CD4-positive, alpha-beta T cell (primary cell): Measurements from ENCODE around the gene PIGH. TPM values are rescaled to one million over a fixed set of nuclear protein-coding genes. Genes with fewer than 3 reads are reported as not detected.

Experiments used
- ATAC-seq: fragments of 200-7000 bp; cut with Tn5 transposase; one replicate; pipeline ENCODE4 v1.10.0; 2022; ENCODE audit warnings: mild to moderate bottlenecking; ENCODE audit not compliant: poor library complexity
- CTCF ChIA-PET: fragments of 350-600 bp; sonication (Branson Sonifier 250); formaldehyde crosslinking; loops from one replicate; lab custom pipeline; 2021; ENCODE audit warnings: antibody characterized with exemption, inconsistent platforms; lab: Charles Lee
- POLR2A ChIA-PET: fragments of 350-600 bp; sonication (Branson Sonifier 250); formaldehyde crosslinking; loops from one replicate; lab custom pipeline; 2021; ENCODE audit warnings: antibody characterized with exemption, inconsistent platforms; lab: Charles Lee
- DNase-seq, 14 experiments: peaks; one replicate each; pipeline ENCODE4 v3.0.0-alpha.2; 2013 to 2020; ENCODE audit warnings: mixed read lengths in 2 of 14
- H3K27ac ChIP-seq, 2 donors: one replicate each; pipeline versions ENCODE4 v1.5.1 to v1.7.0; 2013; ENCODE audit warnings: low read length in 2 of 2, low read depth in 1 of 2, mild to moderate bottlenecking in 1 of 2
- H3K27me3 ChIP-seq, 2 experiments: 1 replicate in 1 of 2; 2 replicates in 1 of 2; pipeline versions ENCODE4 v1.6.1 to v1.7.0; 2013; ENCODE audit warnings: low read length in 2 of 2, control low read depth in 1 of 2, mild to moderate bottlenecking in 1 of 2, moderate library complexity in 1 of 2; ENCODE audit not compliant: insufficient read depth in 2 of 2, control insufficient read depth in 1 of 2
- H3K36me3 ChIP-seq: one replicate; pipeline ENCODE4 v1.6.1; 2013; ENCODE audit warnings: low read length, control low read depth; ENCODE audit not compliant: insufficient read depth
- H3K4me1 ChIP-seq: one replicate; pipeline ENCODE4 v1.6.1; 2013; ENCODE audit warnings: low read length, control low read depth; ENCODE audit not compliant: insufficient read depth
- H3K4me3 ChIP-seq: one replicate; pipeline ENCODE4 v1.5.1; 2013; ENCODE audit warnings: mild to moderate bottlenecking, low read length, moderate library complexity
- H3K9me3 ChIP-seq, 2 experiments: 1 replicate in 1 of 2; 2 replicates in 1 of 2; pipeline versions ENCODE4 v1.6.1 to v1.7.0; 2013; ENCODE audit warnings: low read length in 2 of 2, mild to moderate bottlenecking in 2 of 2, control low read depth in 1 of 2, moderate library complexity in 1 of 2; ENCODE audit not compliant: control insufficient read depth in 1 of 2, insufficient read depth in 1 of 2
- H3K27ac Mint-ChIP-seq: one replicate; pipeline ENCODE4 v1.8.0; 2020; ENCODE audit warnings: mixed read lengths
- H3K27me3 Mint-ChIP-seq: one replicate; pipeline ENCODE4 v1.8.0; 2021; ENCODE audit warnings: mixed read lengths
- H3K36me3 Mint-ChIP-seq: one replicate; pipeline ENCODE4 v1.8.0; 2021; ENCODE audit warnings: low read depth, mixed read lengths
- H3K4me1 Mint-ChIP-seq: one replicate; pipeline ENCODE4 v1.8.0; 2021; ENCODE audit warnings: low read depth, mixed read lengths
- H3K4me3 Mint-ChIP-seq: one replicate; pipeline ENCODE4 v1.8.0; 2020; ENCODE audit warnings: mild to moderate bottlenecking, mixed read lengths
- H3K9me3 Mint-ChIP-seq: one replicate; pipeline ENCODE4 v1.8.0; 2020; ENCODE audit warnings: mixed read lengths
- intact Hi-C, 2 experiments: fragments of 100-400 bp; cut with DNase I in 1 of 2; cut with micrococcal nuclease in 1 of 2; formaldehyde crosslinking; loops; one replicate each; pipeline versions ENCODE4 v1.15.1 to v1.9.0; 2023 to 2025; cut with DNase I, micrococcal nuclease
- total RNA-seq, 174 experiments: library from RNA in 2 of 174; stranded (reverse) in 2 of 174; gene quantifications; one replicate each; pipeline ENCODE4 v1.2.3 and lab custom pipeline; 2021 to 2026
- TF ChIP-seq, protein P1 (sequence below): fragments of 200-600 bp; IDR thresholded peaks from one replicate; pipeline ENCODE4 v1.8.0; 2022; ENCODE audit warnings: antibody characterized with exemption, mild to moderate bottlenecking

PIGH gene
- total RNA-seq, 2 experiments from 2014 or later = 66.0 to 69.7 TPM

DNA sequence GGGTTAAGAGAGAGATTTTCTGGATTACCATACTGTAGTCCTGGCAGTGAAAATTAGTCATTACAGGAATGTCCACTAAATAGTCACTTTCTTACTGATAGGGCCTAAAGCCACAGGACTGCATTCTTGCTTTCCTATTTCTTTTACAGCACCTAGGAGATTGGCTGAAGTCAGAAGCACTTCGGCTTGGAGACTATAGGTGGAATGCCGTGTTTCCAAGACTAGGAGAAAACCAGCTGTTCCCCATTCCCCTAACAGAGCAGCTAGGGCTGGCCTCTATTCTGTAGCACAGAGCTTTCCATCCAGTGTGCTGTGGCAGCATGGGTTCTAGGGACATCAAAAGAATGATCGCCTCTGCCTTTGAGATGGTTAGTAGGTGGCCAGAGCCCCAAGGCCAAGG, 15.1 kb downstream of the PIGH start:
- intact Hi-C loops = loop anchor here (1.0 to 2.0 kb wide), 3 partner anchors 82 to 119 kb away; no protein-coding TSS in a partner anchor
- Mint-ChIP-seq H3K27ac (no peak overlapping the region), H3K36me3 (peaks cover 26% of the 10 kb centered on the region), H3K9me3 (no peaks in the 10 kb centered on the region), H3K4me3 (no peak overlapping the region), H3K27me3 (no peaks in the 10 kb centered on the region), H3K4me1 (no peaks in the 10 kb centered on the region)
- H3K9me3 ChIP-seq = no peaks in the 10 kb centered on the region
- H3K4me3 ChIP-seq = no peak overlapping the region
- peaks cover 16% of the 10 kb centered on the region for H3K36me3 ChIP-seq
- ChIA-PET CTCF (interaction anchor here (1.1 to 3.6 kb wide), 3 partner anchors 89 to 119 kb away, joined by 3 to 21 read pairs (median 3); no protein-coding TSS in a partner anchor), POLR2A (interaction anchor here (1.6 kb wide), 1 partner anchor 120 kb away, joined by 5 read pairs; no protein-coding TSS in a partner anchor)
- TF ChIP-seq, protein P1, sequence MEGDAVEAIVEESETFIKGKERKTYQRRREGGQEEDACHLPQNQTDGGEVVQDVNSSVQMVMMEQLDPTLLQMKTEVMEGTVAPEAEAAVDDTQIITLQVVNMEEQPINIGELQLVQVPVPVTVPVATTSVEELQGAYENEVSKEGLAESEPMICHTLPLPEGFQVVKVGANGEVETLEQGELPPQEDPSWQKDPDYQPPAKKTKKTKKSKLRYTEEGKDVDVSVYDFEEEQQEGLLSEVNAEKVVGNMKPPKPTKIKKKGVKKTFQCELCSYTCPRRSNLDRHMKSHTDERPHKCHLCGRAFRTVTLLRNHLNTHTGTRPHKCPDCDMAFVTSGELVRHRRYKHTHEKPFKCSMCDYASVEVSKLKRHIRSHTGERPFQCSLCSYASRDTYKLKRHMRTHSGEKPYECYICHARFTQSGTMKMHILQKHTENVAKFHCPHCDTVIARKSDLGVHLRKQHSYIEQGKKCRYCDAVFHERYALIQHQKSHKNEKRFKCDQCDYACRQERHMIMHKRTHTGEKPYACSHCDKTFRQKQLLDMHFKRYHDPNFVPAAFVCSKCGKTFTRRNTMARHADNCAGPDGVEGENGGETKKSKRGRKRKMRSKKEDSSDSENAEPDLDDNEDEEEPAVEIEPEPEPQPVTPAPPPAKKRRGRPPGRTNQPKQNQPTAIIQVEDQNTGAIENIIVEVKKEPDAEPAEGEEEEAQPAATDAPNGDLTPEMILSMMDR = no peak
- H3K27ac ChIP-seq = no peak overlapping the region
- no peaks in the 10 kb centered on the region for H3K4me1 ChIP-seq
- DNase-seq = no peak
- ATAC-seq = no peak
- no peaks in the 10 kb centered on the region for H3K27me3 ChIP-seq

DNA sequence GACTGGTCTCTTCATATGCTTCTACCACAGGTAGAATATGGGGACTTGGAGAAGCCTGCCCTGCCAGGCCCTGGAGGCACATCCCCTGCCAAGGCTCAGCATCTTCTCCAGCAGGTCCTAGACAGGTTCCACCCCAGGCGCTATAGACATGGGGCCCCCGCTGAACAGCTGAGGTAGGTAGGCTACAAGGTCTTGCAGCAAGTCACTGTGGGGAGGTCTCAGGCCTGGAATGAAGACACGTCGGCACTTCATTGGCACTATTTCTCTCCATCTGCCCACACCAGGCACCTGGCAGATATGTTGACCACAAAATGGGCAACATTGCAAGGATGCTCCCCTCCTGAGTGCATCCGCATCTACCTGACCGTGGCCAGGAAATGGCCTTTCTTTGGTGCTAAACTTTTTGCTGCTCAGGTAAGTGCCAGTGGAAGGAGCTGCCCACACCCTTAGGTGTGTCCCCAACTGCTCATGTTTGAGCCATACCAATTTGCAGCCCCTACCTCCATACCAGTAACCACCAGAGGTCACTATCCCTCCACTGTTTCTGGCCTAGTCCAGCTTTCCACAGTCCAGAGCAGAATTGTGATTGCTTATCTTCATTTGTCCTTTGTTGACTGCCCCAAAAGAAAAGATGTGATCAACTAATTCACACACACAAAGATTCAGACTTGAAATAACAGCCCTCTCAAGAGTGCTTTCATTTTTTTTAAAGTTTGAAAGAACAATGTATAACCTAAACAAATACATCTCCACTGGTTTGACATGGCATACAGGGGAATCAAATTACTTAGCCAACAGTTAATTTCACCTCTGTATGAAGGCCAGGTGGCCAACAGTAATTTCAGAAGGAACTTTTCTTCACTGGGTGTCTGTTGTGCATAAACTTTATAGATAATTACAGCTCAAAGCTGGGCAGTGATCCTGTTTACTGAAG, 16.1 kb downstream of the PIGH start:
- CTCF ChIA-PET = interaction anchor here (0.5 to 3.6 kb wide), 8 partner anchors 16 to 120 kb away, joined by 3 to 21 read pairs (median 3); partner anchors contain the start of gene PIGH
- no peaks in the 10 kb centered on the region for H3K4me1 Mint-ChIP-seq
- peaks cover 16% of the 10 kb centered on the region for H3K36me3 Mint-ChIP-seq
- no peak overlapping the region for H3K27ac Mint-ChIP-seq
- H3K27ac ChIP-seq = no peak overlapping the region
- DNase-seq = peak in 7 of 14 experiments; percentile 13 to 67 (median 42)
- no peaks in the 10 kb centered on the region for H3K27me3 Mint-ChIP-seq
- POLR2A ChIA-PET = interaction anchor here (1.6 kb wide), 1 partner anchor 121 kb away, joined by 5 read pairs; no protein-coding TSS in a partner anchor
- TF ChIP-seq, protein P1 = peak; percentile 56
- ATAC-seq = peak; percentile 51
- no peaks in the 10 kb centered on the region for H3K9me3 Mint-ChIP-seq
- peaks cover 15% of the 10 kb centered on the region for H3K36me3 ChIP-seq
- H3K27me3 ChIP-seq = no peaks in the 10 kb centered on the region
- no peaks in the 10 kb centered on the region for H3K4me1 ChIP-seq
- no peak overlapping the region for H3K4me3 ChIP-seq
- intact Hi-C loops = loop anchor here (1.0 to 2.0 kb wide), 3 partner anchors 83 to 120 kb away; no protein-coding TSS in a partner anchor
- no peak overlapping the region for H3K4me3 Mint-ChIP-seq
- no peaks in the 10 kb centered on the region for H3K9me3 ChIP-seq

DNA sequence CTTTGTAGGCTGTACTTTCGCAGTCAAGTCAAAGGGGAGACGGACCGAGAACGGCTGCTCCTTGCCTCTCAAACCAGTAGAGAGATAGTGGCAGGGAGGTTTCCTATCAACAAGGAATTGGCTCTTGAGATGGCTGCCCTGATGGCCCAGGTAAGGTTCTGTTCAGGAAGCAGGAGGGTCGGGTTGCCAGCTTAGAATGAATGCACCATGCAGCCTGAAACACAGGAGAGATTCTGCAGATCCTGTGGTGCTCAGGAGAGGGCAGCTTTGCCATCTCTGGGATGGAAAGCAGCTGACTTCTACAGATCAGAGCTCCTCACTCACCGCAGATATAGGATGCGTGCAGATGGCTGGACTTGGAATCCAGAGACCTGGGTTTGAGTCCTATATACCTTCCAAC, 18.0 kb downstream of the PIGH start:
- DNase-seq (no peak), ATAC-seq (no peak)
- Mint-ChIP-seq H3K27ac (no peak overlapping the region), H3K4me1 (no peaks in the 10 kb centered on the region), H3K9me3 (no peaks in the 10 kb centered on the region), H3K27me3 (no peaks in the 10 kb centered on the region), H3K36me3 (peaks cover under 1% of the 10 kb centered on the region), H3K4me3 (no peak overlapping the region)
- ChIA-PET CTCF (no interaction called here), POLR2A (no interaction called here)
- Histone ChIP-seq H3K4me1 (no peaks in the 10 kb centered on the region), H3K36me3 (peaks cover under 1% of the 10 kb centered on the region), H3K27ac (no peak overlapping the region), H3K9me3 (no peaks in the 10 kb centered on the region), H3K4me3 (no peak overlapping the region), H3K27me3 (no peaks in the 10 kb centered on the region)
- TF ChIP-seq, protein P1 = no peak
- intact Hi-C loops = no loop called here
